ENCODE measurements around the gene SGCG.

GRCh38 chr13:23321535-23322241 lies 140.9 kb downstream of the SGCG start:
- TF ChIP-seq CTCF (IDR thresholded peaks at IDR 0.05): no peak
- no peak for TF ChIP-seq POLR2A (IDR thresholded peaks at IDR 0.05)
